Measurements from ENCODE around the gene ADH1A.

- TF ChIP-seq EZH2 (IDR thresholded peaks at IDR 0.05; ENCODE audit: low read length) (no peak), CTCF (optimal IDR thresholded peaks at IDR 0.05 in 1 of 3, IDR thresholded peaks at IDR 0.05 in 1 of 3, conservative IDR thresholded peaks at IDR 0.05 in 1 of 3; ENCODE audit: extremely low read depth in 1 of 3, insufficient read depth in 2 of 3, low read length in 3 of 3) (no peak)
These were observed 9.5 kb downstream of the ADH1A start for GRCh38 chr4:99281261-99281660.

Data from keratinocyte (primary cell).